GM19452 (cell line): Measurements from ENCODE around the gene PIP5K1A.
"Not testable (repeated sequence)": the region's sequence is repeated elsewhere in the genome, so short reads cannot be mapped to it uniquely, and the experiment has no call there.

ENCODE experiments used
- ATAC-seq: cut with Tn5 transposase; IDR thresholded peaks from one replicate; pipeline ENCODE4 v1.9.1; 2021; ENCODE audit not compliant: unreplicated experiment

Gene PIP5K1A

GRCh38 chr1:151198254-151199127, at the start of gene PIP5K1A:
Gene PIP5K1A, plus strand, starts transcription at chr1:151198552. Its CDS starts 445 bp downstream, at chr1:151198997.
- ATAC-seq = peak; percentile 78

GRCh38 chr1:151156515-151156819, 41.9 kb upstream of the PIP5K1A start, which contains the start of gene TNFAIP8L2:
Gene TNFAIP8L2, plus strand, starts transcription at chr1:151156649. Its CDS starts 2,049 bp downstream, at chr1:151158698.
- peak; percentile 73 for ATAC-seq

- no peak for ATAC-seq
Observed at GRCh38 chr1:151157067-151157531, 41.3 kb upstream of the PIP5K1A start.

GRCh38 chr1:151158326-151158725, 40.0 kb upstream of the PIP5K1A start:
- ATAC-seq = no peak

DNA sequence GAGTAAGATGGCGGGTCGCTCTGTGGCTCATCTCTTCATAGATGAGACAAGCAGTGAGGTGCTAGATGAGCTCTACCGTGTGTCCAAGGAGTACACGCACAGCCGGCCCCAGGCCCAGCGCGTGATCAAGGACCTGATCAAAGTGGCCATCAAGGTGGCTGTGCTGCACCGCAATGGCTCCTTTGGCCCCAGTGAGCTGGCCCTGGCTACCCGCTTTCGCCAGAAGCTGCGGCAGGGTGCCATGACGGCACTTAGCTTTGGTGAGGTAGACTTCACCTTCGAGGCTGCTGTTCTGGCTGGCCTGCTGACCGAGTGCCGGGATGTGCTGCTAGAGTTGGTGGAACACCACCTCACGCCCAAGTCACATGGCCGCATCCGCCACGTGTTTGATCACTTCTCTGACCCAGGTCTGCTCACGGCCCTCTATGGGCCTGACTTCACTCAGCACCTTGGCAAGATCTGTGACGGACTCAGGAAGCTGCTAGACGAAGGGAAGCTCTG, 39.6 kb upstream of the PIP5K1A start:
- no peak for ATAC-seq

GRCh38 chr1:151159373-151159772, 39.0 kb upstream of the PIP5K1A start:
- ATAC-seq = no peak

DNA sequence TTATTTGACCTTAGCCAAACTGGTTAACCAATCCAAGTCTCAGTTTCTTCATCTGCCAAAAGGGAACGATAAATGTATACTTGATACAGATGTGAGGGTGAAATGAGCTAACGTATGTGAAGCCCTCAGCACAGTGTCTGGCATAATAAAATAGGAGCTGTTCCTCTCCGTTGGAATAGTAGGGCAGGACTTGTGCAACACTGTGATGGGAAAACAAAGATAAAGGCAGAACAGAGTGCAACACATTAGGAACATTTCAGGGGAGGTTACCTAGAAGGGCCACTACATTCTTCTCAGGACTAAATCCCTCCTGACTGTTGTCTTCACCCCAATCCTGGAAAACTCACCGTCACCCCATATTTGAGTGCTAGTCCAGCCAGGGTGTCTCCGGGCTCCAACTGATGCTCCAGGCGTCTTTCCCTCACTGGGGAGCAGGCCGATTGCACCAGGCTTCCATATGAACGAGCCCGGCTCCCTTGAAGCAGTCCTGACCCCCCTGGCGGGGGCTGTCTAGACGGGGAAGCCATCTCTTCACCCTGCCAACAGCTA, 33.5 kb upstream of the PIP5K1A start:
- ATAC-seq = no peak

DNA sequence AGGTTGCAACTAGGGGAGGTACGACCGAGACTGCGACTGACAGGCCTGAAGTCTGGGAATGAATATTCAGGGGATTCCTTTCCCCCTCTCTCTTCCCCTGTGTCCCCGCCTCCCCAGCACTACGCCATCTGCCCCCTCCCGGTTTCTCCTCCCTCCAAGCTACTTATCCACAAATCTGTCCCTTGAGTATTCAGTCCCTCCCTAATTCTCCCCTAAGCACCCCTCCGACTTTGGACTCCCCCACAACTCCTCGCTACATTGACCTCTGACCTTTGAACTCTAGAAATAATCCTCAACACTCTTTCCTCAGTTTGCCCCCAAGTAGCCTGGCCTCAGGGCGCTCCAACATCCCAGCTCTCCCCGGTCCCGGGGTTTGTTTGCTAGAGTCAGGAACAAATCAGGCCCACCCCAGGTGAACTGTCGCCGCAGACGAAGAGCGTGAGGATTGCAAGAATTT, 33.0 kb upstream of the PIP5K1A start:
- peak; percentile 8 for ATAC-seq

DNA sequence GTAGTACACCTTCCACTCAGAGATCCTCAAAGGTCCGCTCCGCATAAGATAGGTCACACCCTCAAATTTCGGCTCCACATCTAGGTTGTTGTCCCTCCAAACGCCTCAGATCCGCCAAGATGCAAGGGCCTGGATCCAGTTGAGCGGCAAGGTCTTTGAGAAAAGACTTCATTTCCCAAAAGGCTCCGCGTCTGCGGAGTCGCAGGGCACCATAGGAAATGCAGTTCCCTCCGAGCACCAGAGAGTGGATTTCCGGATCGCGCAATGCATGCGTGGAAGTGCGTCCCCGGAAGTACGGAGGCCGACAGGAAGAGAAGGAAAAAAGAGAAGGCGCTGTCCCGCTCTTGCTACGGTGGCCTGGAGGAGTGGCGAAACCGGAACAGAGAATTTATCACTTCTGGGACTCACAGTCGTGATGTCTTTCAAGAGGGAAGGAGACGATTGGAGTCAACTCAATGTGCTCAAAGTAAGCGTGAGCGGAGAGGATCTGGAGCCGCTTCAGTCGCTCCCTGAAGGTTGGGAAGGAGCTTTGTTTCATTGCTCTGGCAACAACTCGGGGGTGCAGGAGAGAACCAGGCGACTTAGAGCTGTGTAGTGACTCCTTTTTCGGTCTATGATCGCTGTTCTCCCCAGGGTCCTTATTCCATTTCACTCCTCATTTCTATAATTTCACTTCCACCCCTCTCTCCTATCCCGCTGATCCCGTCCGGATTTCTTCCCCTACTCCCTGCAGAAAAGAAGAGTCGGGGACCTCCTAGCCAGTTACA, 32.4 kb upstream of the PIP5K1A start, which contains the start of the genes LYSMD1 and SCNM1:
Gene LYSMD1 (minus strand): TSS at position 165 of the 767 bp plus-strand sequence. CDS start 644 bp downstream, outside the sequence.
Gene SCNM1 (plus strand): TSS at position 407 of the 767 bp plus-strand sequence. CDS start 9 bp downstream, at position 416.
- ATAC-seq = peak; percentile 88

- ATAC-seq = no peak
Observed at GRCh38 chr1:151166505-151166956, 31.8 kb upstream of the PIP5K1A start.

GRCh38 chr1:151167116-151167515, 31.2 kb upstream of the PIP5K1A start:
- no peak for ATAC-seq

- ATAC-seq = no peak
Observed at GRCh38 chr1:151171190-151171589, 27.2 kb upstream of the PIP5K1A start.

DNA sequence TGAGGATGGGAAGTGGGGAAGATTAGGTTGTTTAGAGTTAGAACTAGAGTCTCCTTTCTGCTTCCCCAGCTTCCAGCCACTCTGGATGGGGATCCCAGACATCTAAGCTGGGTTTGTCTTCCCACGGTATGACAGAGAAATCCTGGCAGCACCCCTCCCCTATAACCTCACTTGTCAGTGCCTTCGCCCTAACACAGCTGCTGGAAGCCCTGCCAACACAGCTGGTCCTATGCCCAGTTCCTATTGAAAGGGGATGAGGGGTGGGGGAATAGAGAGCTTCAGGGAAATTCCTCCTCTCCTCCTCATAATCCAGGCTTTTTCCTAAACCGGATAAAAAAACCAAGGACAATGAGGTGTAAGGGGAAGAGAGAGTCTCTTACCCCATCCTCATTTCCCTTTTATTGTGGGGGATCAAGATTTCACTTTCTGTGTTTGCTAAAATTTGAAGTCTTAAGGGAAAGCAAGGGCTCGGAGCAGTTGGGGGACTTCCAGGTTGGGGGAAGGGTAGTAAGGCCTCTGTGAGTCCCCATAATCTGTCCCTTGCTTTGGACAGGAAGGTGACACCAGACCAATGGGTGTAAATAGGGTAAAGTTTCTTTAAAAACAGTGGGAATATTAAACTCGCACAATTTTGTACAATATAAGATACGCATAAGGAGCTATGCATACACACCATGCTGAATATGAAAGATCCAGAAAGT, 23.2 kb upstream of the PIP5K1A start:
- ATAC-seq = no peak

GRCh38 chr1:151175863-151176262, 22.5 kb upstream of the PIP5K1A start, which contains the start of gene TMOD4:
Gene TMOD4, minus strand, starts transcription at chr1:151175981. Its CDS starts 1,106 bp downstream, at chr1:151174875.
- ATAC-seq = no peak

- no peak for ATAC-seq
Observed at GRCh38 chr1:151176514-151177045, 21.8 kb upstream of the PIP5K1A start.

DNA sequence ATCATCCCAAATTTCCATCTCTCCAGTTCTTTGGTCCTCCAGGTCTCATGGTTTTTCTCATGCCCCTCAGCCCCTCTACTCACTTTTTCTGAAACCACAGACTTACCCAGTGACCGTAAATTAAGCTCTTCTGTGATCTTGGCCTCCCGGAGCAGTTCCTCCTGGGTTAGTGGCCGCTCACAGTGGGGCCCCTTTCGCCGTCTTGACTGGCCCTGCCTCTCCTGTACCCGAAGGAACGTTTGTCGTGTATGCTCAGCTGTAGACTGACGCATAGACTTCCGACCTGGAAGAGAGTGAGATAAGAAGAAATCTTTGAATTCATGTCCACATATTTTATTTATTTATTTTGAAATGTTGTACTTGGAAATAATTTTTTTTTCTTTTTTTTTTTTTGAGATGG, 14.1 kb upstream of the PIP5K1A start:
- no peak for ATAC-seq

- ATAC-seq = no peak
Observed at GRCh38 chr1:151187205-151187604, 11.1 kb upstream of the PIP5K1A start.

GRCh38 chr1:151188667-151189066, 9.7 kb upstream of the PIP5K1A start:
- ATAC-seq = not testable (repeated sequence)

DNA sequence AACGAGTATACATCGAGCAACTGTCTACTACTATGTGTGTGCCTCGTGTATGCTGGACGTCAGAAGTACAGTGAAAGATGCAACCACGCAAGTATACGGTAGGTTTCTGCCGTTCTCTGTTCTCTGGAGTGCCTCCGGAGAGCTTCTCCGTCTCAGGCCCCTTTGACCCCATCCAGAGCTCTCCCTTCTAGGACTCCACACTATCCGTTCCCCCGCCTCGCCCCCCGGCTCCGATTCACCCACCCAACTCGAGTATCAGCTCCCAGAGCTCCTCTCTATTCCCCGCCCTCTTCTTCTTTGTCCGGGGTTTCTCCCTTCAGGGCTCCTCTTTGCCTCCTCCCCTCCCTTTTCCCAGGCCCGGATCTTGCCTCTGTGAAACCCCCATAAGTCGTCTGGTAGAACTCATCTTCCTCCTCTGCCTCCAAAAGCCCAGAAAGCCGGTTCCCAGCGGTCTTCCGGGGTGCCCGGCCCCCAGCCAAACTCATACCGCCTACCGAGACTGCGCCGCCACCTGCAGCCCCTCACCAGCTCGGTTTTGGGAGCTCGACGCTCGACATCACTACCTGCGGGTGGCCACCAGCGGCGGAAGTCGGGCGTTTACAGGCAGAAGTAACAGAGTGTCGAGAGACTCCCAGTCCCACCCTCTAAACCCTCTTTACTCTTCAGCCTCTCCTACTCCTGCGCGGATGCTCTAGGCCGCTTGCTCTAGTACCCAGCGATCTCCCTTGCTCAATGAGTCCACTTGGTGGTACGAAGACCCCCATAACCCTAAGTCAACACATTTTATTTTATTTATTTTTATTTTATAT, 8.5 kb upstream of the PIP5K1A start, which contains the start of gene VPS72:
Gene VPS72 (minus strand): TSS at position 561 of the 809 bp plus-strand sequence. CDS start 76 bp downstream, at position 485.
- peak; percentile 87 for ATAC-seq
